Raji (cell line): ENCODE results near the gene ATXN1.
A peak's percentile ranks its signal among the peaks of the same experiment; 100 is the strongest.

ENCODE experiments used
- POLR2A ChIP-seq: IDR thresholded peaks from 2 replicates; pipeline ENCODE4 v1.6.1; 2011; ENCODE audit warnings: low read depth, low read length, control low read depth; ENCODE audit not compliant: insufficient read depth

Gene ATXN1

DNA sequence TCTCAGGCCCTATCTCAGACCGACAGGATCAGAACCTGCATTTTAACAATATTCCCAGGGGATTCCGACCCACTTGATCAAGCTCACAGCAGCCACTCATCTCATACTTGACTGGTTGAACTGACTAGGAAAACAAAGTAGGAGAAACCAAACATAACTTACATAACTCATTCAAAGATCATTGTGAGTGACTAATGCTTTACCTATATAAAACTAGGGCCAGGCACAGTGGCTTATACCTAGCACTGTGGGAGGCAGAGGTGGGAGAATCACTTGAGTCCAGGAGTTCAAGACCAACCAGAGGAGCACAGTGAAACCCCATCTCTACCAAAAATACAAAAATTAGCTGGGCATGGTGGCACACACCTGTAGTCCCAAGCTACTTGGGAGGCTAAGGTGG is 251.0 kb downstream of the ATXN1 start:
- no peak for TF ChIP-seq POLR2A

DNA sequence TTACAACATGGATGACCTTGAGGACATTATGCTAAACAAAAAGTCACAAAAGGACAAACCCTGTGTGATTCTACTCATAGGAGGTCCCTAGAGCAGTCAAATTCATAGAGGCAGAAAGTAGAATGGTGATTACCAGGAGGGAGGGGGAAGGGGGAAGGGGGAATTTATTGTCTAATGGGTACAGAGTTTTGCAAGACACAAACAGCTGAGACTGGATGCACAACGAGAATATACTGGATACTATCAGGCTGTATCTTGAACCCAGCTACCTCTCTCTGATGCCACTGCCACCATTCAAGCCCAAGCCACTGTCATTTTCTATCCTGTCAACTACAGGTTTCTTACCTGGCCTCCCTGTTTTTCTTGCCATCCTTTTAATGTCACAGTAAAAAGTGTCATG is 252.3 kb downstream of the ATXN1 start:
- TF ChIP-seq POLR2A, result peak; percentile 27; the same call in 1 of the 2 replicates

DNA sequence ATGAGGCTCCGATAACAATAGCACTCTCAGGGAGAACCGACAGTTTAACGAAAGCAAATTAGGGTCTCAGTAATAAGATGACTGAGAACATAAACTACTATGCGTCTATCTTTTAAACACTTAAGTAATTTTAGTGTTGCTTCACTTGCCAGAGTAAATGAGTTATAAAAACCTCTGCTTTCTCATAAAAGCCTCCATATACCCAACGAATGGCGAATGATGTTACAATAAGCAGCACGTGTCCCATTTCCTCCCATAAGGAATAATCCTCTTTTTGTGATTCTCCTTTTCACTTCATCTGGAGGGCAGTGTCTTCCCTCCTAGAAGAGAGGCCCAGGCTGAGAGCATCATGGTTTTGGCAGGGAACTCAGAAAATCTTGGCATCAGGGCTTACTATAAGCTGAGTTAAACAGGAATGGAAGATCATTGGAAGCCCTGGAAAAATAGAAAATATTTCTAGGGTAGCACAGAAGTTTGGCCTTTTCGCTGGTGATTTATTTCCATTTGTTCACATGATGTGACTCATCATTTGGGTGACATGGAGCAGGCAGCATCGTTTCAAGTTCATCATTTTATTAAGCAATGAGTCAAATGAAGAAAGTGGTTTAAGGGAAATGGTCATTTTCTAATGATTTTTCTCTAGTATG is 255.4 kb downstream of the ATXN1 start:
- no peak for TF ChIP-seq POLR2A

DNA sequence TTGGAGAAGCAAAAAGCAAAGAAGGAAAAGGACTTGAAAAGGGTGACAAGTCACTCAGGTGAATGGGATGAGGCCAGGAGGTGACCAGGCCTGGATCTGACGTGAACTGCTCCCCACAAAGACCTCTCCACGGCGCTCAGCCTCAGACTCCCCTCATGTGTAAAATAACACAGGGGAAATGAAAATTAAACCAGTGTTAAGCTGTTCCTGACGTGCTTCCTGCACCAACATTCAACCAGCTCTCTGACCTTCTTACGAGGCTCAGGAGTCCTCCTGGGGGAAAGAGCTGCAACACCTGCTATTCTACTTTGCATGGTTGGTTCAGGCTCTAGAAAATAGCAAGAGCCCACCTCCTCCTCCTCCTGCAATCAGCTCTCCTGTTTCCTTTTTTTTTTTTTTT is 256.7 kb downstream of the ATXN1 start:
- no peak for TF ChIP-seq POLR2A

DNA sequence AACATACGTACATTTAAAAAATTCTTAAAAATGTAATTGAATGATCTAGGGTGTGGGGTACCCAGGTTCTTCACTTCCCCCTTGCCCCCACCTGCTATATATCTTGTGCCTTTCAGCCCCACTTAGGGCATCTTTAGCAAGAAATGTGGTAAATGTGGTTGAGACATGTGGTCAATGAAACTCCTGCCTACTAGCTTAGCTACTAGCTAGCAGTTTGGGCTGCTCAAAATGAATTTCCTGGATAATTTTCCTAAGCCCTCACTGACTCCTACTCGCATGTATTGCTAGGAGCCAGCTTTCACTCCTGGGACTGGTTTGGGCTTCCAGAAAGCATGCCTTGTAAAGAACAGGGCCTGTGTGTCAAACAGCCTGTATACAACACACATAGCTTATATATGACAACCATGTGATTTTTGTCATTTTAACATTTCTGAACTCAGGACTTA is 257.3 kb downstream of the ATXN1 start:
- no peak for TF ChIP-seq POLR2A

DNA sequence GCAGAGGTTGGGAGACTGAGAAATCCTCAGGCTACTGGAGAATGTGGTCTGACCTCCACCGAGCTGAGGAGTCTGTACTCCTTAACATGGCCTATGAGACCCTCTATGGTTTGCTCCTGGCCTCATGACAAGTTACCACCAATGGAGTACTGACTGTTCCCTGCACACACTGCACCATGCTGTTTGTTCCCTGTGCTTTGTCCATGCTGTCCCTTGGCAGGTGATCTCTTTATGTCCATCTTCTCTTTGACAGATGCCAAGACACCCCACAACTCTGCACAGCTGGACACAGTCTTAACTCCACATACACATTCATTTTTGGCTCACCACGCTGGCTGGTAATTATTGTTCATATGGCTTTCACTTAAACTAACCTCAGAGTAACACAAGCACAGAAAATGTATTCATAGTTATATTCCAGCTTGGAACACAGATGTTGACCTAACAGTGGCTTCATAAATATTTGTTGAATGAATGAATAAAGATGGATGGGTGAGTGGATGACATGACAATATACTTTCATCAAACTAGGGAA is 258.0 kb downstream of the ATXN1 start:
- no peak for TF ChIP-seq POLR2A

DNA sequence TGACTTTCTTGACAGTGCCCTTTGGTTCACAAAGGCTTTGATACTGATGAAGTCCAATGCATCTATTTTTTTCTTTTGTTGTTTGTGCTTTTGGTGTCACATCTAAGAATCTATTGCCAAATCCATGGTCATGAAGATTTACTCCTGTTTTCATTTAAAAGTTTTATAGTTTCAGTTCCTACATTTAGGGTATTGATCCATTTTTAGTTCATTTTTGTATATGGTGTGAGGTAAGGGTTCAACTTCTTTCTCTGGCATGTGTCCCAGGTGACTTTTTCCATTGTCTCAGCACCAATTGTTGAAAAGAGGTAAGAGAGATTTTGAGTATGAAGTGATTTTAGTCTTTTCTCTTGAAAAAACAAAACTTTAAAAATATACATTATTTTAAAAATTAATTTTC is 262.3 kb downstream of the ATXN1 start:
- no peak for TF ChIP-seq POLR2A

DNA sequence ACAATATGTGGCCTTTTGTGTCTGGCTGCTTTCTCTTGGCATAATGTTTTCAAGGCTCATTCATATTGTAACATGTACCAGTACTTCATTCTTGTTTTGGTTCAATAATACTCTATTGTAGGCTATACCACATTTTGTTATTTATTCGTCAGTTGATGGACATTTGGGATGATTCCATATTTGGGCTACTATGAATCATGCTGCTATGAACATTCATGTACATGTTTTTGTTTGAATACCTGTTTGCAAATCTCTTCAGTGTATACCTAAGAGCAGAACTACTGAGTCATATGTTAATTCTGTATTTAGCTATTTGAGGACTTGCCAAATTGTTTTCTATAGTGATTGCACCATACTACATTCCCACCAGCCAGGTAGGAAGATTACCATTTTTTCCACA is 263.0 kb downstream of the ATXN1 start:
- TF ChIP-seq POLR2A, result no peak

DNA sequence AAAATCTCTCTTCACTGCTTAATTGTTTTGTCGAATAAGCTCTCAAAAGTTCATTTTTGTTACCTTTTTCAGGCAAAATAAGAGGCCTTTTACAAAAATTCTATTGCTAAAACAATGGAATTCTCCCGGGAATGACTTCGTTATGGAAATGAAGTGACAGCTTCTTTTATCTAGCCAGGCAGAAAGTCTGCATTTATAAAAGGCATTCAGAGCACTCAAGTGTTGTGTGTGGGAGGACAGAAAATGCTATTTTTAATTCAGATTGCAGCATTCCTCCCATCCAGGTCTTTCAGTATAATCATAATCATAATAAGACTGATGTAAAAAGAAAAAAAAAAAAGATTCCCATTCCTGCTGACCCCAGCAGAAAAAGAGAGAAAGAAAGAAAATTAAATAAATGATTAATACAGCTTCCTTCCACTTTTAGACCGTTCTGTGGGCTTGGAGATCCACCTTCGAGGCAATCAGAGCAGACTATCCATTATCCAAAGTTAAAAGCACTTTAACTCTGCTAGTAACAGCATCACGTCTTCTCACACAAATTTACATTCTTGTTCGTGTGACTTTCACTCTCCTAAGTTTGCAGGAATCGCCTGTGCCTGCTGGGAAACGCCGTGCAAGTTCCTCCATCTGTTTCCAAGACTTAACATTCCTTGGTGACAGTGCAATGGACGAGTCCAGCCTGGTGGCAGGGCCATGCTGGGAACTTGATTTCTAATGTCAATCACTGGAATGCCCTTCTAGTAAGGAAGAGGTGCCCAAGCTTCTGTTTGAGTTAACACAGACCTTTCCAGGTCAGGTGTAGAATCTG is 264.1 kb downstream of the ATXN1 start:
- no peak for TF ChIP-seq POLR2A

DNA sequence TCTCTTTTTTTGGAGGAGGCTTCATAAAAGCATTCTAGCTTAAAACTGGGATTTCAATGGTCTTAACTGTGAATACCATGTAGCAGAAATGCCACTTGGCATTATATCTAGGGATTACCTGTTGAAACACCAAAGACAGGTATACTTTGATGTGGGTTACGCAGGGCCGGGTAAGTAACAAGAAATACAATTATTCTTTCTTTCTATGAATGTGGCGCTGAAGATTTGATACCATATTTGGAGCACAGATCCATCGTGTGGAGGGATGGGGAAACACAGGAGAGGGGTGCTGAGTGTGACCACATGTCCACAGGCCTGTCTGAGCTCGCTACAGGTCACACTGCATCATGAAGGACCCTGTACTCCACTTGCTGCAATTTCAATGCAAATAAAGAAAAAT is 265.1 kb downstream of the ATXN1 start:
- TF ChIP-seq POLR2A, result no peak

DNA sequence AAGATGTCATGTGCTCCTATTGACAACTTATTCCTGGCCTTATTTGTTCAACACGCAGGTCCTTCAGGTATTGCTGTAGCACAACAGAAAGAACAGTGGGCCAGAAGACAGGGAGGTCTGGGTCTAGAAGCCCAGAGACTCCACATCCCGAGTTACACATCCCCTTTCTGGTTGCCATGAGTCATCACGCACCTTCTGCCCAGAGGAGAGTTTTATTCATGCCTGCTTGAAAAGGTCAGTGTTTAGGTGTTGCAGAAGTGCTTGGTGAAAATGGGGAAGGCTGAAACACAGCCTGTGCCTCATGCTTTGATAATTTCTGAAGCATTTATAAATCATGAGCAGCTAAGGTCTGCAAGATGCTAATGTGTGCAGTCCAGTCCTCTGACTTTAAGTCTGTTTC is 266.5 kb downstream of the ATXN1 start:
- TF ChIP-seq POLR2A, result no peak

DNA sequence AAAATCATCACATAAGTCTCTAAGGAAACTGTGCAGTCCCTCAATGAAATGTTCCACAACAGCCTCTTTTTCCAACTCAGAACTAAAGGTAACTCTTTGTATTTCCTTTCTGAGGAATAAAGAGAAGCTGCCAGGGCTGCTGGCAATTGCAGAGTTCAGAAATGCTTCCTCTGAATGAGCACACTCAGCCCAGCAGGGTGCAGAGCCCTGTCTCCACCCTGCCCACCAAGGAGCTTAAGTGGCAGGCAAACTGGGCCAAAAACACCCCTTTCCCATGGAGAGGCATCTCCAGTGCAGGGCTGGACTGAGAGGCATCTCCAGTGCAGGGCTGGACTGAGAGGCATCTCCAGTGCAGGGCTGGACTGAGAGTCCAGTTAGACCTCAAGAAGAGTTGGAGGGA is 267.5 kb downstream of the ATXN1 start:
- no peak for TF ChIP-seq POLR2A

DNA sequence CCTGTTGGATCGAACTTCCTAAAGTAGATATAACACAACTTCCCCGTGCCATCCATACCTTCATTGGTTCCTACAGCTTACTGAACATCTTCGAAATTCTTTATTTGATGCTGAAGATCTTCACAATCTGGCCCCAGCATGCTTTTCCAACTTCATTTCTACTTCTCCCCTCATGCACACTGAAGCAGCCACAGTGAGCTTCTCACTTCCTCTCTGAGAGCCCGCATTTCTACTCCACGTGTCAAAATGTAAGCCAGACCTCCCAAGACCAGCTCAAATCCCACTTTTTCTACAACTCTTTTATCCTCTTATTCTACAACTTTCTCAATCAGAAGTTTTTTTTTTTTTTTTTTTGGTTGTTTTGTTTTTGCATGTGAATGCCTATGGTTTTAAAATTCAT is 268.1 kb downstream of the ATXN1 start:
- no peak for TF ChIP-seq POLR2A

DNA sequence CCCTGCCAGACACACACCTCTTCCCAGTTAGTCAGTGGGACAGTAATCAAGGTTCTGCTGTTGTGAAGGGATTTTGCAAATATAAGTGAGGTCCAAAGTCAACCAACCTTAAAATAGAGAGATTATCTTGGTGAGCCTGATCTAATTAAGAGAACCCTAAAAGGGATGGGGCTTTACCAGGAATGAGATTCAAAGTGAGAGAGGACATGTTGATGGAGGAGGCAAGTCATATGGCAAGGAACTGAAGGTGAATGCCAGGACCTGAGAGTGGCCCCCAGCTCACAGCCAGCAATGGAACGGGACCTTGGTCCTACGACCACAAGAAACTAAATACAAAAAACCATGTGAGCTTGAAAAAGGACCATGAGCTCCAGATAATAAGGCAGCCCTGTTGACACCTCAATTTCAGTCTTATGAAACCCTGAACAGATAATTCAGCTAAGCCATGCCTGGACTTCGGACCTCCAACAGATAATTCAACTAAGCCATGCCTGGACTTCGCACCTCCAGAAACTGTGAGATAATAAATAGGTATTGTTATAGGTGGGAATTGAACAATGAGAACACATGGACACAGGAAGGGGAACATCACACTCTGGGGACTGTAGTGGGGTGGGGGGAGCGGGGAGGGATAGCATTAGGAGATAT is 269.5 kb downstream of the ATXN1 start:
- no peak for TF ChIP-seq POLR2A

DNA sequence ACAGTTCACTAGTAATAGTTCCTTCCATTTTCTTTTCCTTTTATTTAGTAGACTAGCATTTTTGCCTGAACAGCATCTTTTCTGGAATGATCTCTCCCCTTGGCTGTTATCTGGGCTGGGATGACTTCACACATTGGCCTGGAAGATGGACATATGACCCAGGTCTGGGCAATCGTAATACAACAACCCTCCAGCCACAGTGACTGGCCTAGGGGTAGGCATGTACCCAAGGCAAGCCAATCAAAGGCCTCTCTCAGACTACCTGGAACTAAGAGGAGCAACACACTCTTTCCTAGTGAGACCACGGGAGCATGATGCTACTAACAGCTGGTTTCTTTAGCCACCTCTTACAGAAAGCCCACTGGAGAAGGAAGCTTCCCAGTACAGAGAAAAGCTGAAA is 270.6 kb downstream of the ATXN1 start:
- no peak for TF ChIP-seq POLR2A

DNA sequence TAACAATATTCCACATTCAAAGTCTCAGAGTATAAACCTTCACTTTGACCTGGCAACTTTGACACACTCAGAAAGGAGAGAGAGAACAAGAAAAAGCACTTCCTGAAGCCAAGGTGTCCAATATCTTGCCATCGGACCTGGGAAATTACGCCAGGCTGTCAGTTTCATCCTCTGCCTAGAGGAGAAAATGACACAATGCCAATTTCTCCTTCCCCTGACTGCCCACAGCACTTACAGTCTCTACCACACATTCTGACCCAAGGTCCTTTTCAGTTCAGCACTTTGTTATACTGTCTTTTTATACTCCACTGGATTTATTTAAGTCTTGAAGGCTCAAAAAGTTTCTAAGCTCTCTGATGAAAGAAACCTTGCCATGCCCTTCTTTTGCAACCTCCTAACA is 272.4 kb downstream of the ATXN1 start:
- no peak for TF ChIP-seq POLR2A
